Natural killer cell (primary cell): Measurements from ENCODE around the gene CARS1. TPM values are rescaled to one million over a fixed set of nuclear protein-coding genes. Genes with fewer than 3 reads are reported as not detected.

ENCODE experiments used
- ATAC-seq, 3 donors: fragments of 150-1000 bp in 2 of 3; fragments of 200-7000 bp in 1 of 3; cut with Tn5 transposase; 1 replicate in 1 of 3; 2 replicates in 2 of 3; pipeline ENCODE4 v1.10.0; 2021; ENCODE audit warnings: mild to moderate bottlenecking in 2 of 3, moderate library complexity in 2 of 3
- DNase-seq, 2 donors: peaks; one replicate each; pipeline versions ENCODE4 v3.0.0 to v3.0.0-alpha.2; 2013 to 2021; ENCODE audit warnings: mixed read lengths in 1 of 2
- H3K27ac ChIP-seq: one replicate; pipeline ENCODE4 v1.5.1; 2013; ENCODE audit warnings: mild to moderate bottlenecking, low read length
- H3K27me3 ChIP-seq: one replicate; pipeline ENCODE4 v1.6.1; 2013; ENCODE audit warnings: low read length; ENCODE audit not compliant: control insufficient read depth, insufficient read depth
- H3K36me3 ChIP-seq: one replicate; pipeline ENCODE4 v1.6.1; 2013; ENCODE audit warnings: low read length; ENCODE audit not compliant: control insufficient read depth, insufficient read depth
- H3K4me1 ChIP-seq: one replicate; pipeline ENCODE4 v1.6.1; 2013; ENCODE audit warnings: low read length; ENCODE audit not compliant: control insufficient read depth, insufficient read depth
- H3K4me3 ChIP-seq: one replicate; pipeline ENCODE4 v1.5.1; 2013; ENCODE audit warnings: low read length
- H3K9me3 ChIP-seq: one replicate; pipeline ENCODE4 v1.6.1; 2013; ENCODE audit warnings: low read length; ENCODE audit not compliant: control insufficient read depth, insufficient read depth
- H3K27ac Mint-ChIP-seq, 2 donors: one replicate each; pipeline ENCODE4 v1.8.0; 2022; ENCODE audit warnings: mild to moderate bottlenecking in 2 of 2, mixed read lengths in 2 of 2, moderate library complexity in 1 of 2
- H3K27me3 Mint-ChIP-seq, 2 donors: one replicate each; pipeline ENCODE4 v1.8.0; 2022; ENCODE audit warnings: low read depth in 2 of 2, mixed read lengths in 2 of 2
- H3K36me3 Mint-ChIP-seq: one replicate; pipeline ENCODE4 v1.8.0; 2022; ENCODE audit warnings: mixed read lengths
- H3K4me1 Mint-ChIP-seq, 2 donors: one replicate each; pipeline ENCODE4 v1.8.0; 2022; ENCODE audit warnings: mixed read lengths in 2 of 2
- H3K4me3 Mint-ChIP-seq: one replicate; pipeline ENCODE4 v1.8.0; 2022; ENCODE audit warnings: mild to moderate bottlenecking, moderate library complexity, mixed read lengths
- H3K9me3 Mint-ChIP-seq, 2 donors: one replicate each; pipeline ENCODE4 v1.8.0; 2022; ENCODE audit warnings: mixed read lengths in 2 of 2
- WGBS: methylation state at CpG from one replicate; pipeline ENCODE4 v1.1.7; 2013; ENCODE audit warnings: missing lambda C conversion rate; ENCODE audit not compliant: insufficient coverage; 5-methylcytosine and 5-hydroxymethylcytosine counted together
- intact Hi-C: fragments of 100-400 bp; cut with micrococcal nuclease; formaldehyde crosslinking; loops from one replicate; pipeline ENCODE4 v1.14.2; 2022
- total RNA-seq, 4 donors: library from RNA; stranded (reverse); fragments of 120-200 nt in 1 of 4; gene quantifications; one replicate each; pipeline versions ENCODE4 v1.2.3 to v1.2.4, GENCODE V29; 2013 to 2022
- TF ChIP-seq, protein P1 (sequence below): fragments of 200-600 bp; IDR thresholded peaks from one replicate; pipeline ENCODE4 v1.8.0; 2022; ENCODE audit warnings: antibody characterized with exemption

Gene CARS1
- total RNA-seq, 3 donors from 2014 or later (not counting 1 experiment from before 2014, with no cell fraction given), result 47.9 to 51.3 (median 50.3) TPM

DNA sequence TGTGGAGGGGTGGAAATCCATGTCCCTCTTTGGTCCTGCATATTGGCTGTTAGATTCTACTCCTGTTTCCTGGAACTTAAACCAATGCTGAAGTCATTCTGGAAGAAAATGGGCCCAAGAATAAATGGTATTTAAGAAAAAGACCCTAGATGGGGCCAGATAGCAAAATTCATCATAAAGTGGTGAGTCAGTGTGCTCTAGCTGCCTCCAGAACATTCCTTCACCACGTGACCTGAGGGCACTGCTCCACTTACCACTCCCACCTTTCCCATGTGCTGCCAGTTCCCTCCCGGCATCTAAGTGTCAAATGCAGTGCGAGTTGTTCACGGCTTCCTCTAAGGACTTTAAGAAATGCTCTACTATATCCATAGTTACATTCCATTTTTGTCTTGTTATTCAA lies 34.2 kb downstream of the CARS1 start:
- Mint-ChIP-seq H3K27ac (peak overlapping the region in 1 of 2 donors; percentile 69), H3K4me3 (no peak overlapping the region), H3K9me3 (no peaks in the 10 kb centered on the region), H3K36me3 (peaks cover 8% of the 10 kb centered on the region), H3K4me1 (peaks cover 8 to 12% of the 10 kb centered on the region in 2 donors), H3K27me3 (no peaks in the 10 kb centered on the region)
- Histone ChIP-seq H3K9me3 (no peaks in the 10 kb centered on the region), H3K27me3 (no peaks in the 10 kb centered on the region), H3K4me1 (peaks cover 14% of the 10 kb centered on the region), H3K36me3 (peaks cover 39% of the 10 kb centered on the region), H3K4me3 (no peak overlapping the region), H3K27ac (no peak overlapping the region)
- intact Hi-C loops, result loop anchor here (5.0 kb wide), 1 partner anchor 46 kb away; no protein-coding TSS in a partner anchor
- no peak for ATAC-seq
- 99% methylated on average over 4 of the region's 4 CpGs for WGBS
- TF ChIP-seq, protein P1, sequence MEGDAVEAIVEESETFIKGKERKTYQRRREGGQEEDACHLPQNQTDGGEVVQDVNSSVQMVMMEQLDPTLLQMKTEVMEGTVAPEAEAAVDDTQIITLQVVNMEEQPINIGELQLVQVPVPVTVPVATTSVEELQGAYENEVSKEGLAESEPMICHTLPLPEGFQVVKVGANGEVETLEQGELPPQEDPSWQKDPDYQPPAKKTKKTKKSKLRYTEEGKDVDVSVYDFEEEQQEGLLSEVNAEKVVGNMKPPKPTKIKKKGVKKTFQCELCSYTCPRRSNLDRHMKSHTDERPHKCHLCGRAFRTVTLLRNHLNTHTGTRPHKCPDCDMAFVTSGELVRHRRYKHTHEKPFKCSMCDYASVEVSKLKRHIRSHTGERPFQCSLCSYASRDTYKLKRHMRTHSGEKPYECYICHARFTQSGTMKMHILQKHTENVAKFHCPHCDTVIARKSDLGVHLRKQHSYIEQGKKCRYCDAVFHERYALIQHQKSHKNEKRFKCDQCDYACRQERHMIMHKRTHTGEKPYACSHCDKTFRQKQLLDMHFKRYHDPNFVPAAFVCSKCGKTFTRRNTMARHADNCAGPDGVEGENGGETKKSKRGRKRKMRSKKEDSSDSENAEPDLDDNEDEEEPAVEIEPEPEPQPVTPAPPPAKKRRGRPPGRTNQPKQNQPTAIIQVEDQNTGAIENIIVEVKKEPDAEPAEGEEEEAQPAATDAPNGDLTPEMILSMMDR, result no peak
- DNase-seq, result no peak

DNA sequence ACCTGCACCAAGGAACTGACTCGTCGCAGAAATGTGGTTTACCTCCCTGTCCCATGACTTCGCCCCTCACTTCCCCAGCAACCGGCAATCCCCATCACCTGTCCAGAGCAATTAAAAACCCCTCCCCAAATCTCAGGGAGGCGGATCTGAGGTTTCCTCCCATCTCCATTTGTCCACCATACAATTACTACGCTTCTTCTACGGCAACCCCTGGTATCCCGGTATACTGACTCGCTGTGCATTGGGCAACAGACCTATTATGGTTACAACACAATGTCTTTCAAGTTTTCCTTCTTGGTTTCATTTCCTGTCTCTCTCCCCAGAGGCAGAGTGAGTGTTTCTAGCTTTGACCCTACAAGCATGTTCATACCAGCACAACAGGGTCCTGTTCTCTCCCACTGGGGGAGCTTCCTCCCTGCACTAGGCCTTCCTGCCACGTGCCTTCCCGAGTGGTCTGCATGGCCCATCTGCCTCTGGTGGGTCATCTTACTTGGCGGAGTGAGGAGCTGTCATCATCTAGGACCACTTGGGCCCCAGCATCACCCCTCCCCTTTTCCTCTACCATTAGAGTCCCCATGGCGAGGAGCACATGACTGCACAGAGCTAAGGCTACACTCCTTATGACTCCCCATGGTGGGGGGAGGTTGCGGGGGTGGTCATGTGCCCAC lies 34.8 kb downstream of the CARS1 start:
- H3K27ac ChIP-seq, result no peak overlapping the region
- Mint-ChIP-seq H3K4me3 (no peak overlapping the region), H3K9me3 (no peaks in the 10 kb centered on the region), H3K4me1 (peaks cover 8 to 12% of the 10 kb centered on the region in 2 donors), H3K27ac (peak overlapping the region in 1 of 2 donors; percentile 69), H3K27me3 (no peaks in the 10 kb centered on the region), H3K36me3 (peaks cover 6% of the 10 kb centered on the region)
- H3K36me3 ChIP-seq, result peaks cover 44% of the 10 kb centered on the region
- ATAC-seq (no peak), DNase-seq (peak in 1 of 2 donors; percentile 24)
- intact Hi-C loops, result loop anchor here (5.0 kb wide), 1 partner anchor 45 kb away; no protein-coding TSS in a partner anchor
- no peaks in the 10 kb centered on the region for H3K9me3 ChIP-seq
- H3K27me3 ChIP-seq, result no peaks in the 10 kb centered on the region
- peaks cover 14% of the 10 kb centered on the region for H3K4me1 ChIP-seq
- TF ChIP-seq, protein P1, result no peak
- WGBS, result 73% methylated on average over 13 of the region's 14 CpGs
- no peak overlapping the region for H3K4me3 ChIP-seq

DNA sequence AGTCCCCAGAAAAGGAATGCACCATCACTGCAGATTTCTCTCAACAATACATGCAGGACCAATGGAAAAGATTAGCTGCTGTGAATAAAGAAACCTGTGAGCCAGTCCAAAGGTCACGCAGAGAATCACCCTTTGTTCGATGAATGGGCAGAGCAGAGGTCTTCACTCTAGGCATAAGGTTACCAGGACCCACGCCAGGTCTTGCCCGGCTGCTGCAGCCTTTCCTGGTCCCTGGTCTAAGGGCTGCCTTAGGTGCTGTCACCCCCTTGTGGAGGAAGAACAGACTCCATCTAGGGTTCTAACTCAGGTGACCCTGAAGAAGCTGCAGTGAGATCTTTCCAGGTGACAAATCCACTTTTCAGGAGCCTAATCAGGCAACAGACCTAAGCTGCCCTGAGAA lies 36.1 kb downstream of the CARS1 start:
- no peaks in the 10 kb centered on the region for H3K9me3 Mint-ChIP-seq
- TF ChIP-seq, protein P1, result peak; percentile 24
- Histone ChIP-seq H3K9me3 (no peaks in the 10 kb centered on the region), H3K27me3 (no peaks in the 10 kb centered on the region), H3K4me1 (peaks cover 14% of the 10 kb centered on the region), H3K27ac (no peak overlapping the region), H3K36me3 (peaks cover 43% of the 10 kb centered on the region), H3K4me3 (no peak overlapping the region)
- intact Hi-C loops, result loop anchor here (5.0 kb wide), 1 partner anchor 44 kb away; no protein-coding TSS in a partner anchor
- ATAC-seq, result peak in 2 of 3 donors; percentile 60 to 67
- H3K27ac Mint-ChIP-seq, result no peak overlapping the region
- H3K4me3 Mint-ChIP-seq, result no peak overlapping the region
- WGBS, result 84% methylated on average over 4 of the region's 4 CpGs
- no peaks in the 10 kb centered on the region for H3K36me3 Mint-ChIP-seq
- H3K27me3 Mint-ChIP-seq, result no peaks in the 10 kb centered on the region
- peaks cover 8 to 12% of the 10 kb centered on the region in 2 donors for H3K4me1 Mint-ChIP-seq
- peak in 1 of 2 donors; percentile 75 for DNase-seq
